Measurements from ENCODE around the gene PROSER3. TPM values are rescaled to one million over a fixed set of nuclear protein-coding genes. Genes with fewer than 3 reads are reported as not detected.

PROSER3 gene
- total and polyA plus RNA-seq, 4 donors, result 10.0 to 32.2 (median 12.1) TPM

- no peak overlapping the region for H3K9ac ChIP-seq (ENCODE audit: insufficient read depth in 1 of 2, low read length in 2 of 2)
- H3K27me3 ChIP-seq (ENCODE audit: control insufficient read depth in 3 of 3, insufficient read depth in 3 of 3, low read length in 2 of 3), result peaks cover 0 to 4% (median 0%) of the 10 kb centered on the region in 3 donors
- no peak for TF ChIP-seq CTCF (IDR thresholded peaks at IDR 0.05; ENCODE audit: control extremely low read depth, extremely low read depth)
- H3K4me3 ChIP-seq, result no peak overlapping the region
- H3K27ac ChIP-seq (ENCODE audit: low read depth in 1 of 2, low read length in 1 of 2), result no peak overlapping the region
- no peaks in the 10 kb centered on the region for H3K36me3 ChIP-seq (ENCODE audit: control insufficient read depth in 4 of 4, insufficient read depth in 4 of 4, low read length in 4 of 4)
- no peak for DNase-seq
- WGBS, 2 donors, result 71 to 83% methylated on average over 18 of the region's 18 CpGs
- ATAC-seq (ENCODE audit: insufficient read depth, low FRiP score), result no peak
- H3K4me1 ChIP-seq (ENCODE audit: control insufficient read depth in 5 of 5, insufficient read depth in 5 of 5, low read length in 5 of 5), result no peaks in the 10 kb centered on the region
- H3K9me3 ChIP-seq (ENCODE audit: control insufficient read depth in 4 of 4, insufficient read depth in 3 of 4, low read length in 3 of 4), result no peaks in the 10 kb centered on the region
Observed at GRCh38 chr19:35811317-35812219, 53.6 kb downstream of the PROSER3 start.

GRCh38 chr19:35812220-35813042, 54.5 kb downstream of the PROSER3 start, which contains the start of gene PRODH2:
Gene PRODH2, minus strand, starts transcription at chr19:35812845. Its CDS starts 40 bp downstream, at chr19:35812805.
- no peaks in the 10 kb centered on the region for H3K4me1 ChIP-seq (ENCODE audit: control insufficient read depth in 5 of 5, insufficient read depth in 5 of 5, low read length in 5 of 5)
- WGBS, 2 donors, result 70 to 82% methylated on average over 26 of the region's 26 CpGs
- DNase-seq (no peak), ATAC-seq (ENCODE audit: insufficient read depth, low FRiP score) (no peak)
- H3K27me3 ChIP-seq (ENCODE audit: control insufficient read depth in 3 of 3, insufficient read depth in 3 of 3, low read length in 2 of 3), result peaks cover 0 to 4% (median 0%) of the 10 kb centered on the region in 3 donors
- TF ChIP-seq CTCF (IDR thresholded peaks at IDR 0.05; ENCODE audit: control extremely low read depth, extremely low read depth), result no peak
- no peaks in the 10 kb centered on the region for H3K9me3 ChIP-seq (ENCODE audit: control insufficient read depth in 4 of 4, insufficient read depth in 3 of 4, low read length in 3 of 4)
- H3K36me3 ChIP-seq (ENCODE audit: control insufficient read depth in 4 of 4, insufficient read depth in 4 of 4, low read length in 4 of 4), result no peaks in the 10 kb centered on the region
- no peak within 1 kb of the TSS for H3K27ac ChIP-seq (ENCODE audit: low read depth in 1 of 2, low read length in 1 of 2)
- H3K4me3 ChIP-seq, result no peak within 1 kb of the TSS
- no peak within 1 kb of the TSS for H3K9ac ChIP-seq (ENCODE audit: insufficient read depth in 1 of 2, low read length in 2 of 2)

GRCh38 chr19:35813043-35813890, 55.3 kb downstream of the PROSER3 start:
- WGBS, 2 donors, result 88 to 89% methylated on average over 11 of the region's 11 CpGs
- TF ChIP-seq CTCF (IDR thresholded peaks at IDR 0.05; ENCODE audit: control extremely low read depth, extremely low read depth), result no peak
- DNase-seq (no peak), ATAC-seq (ENCODE audit: insufficient read depth, low FRiP score) (no peak)
- H3K9ac ChIP-seq (ENCODE audit: insufficient read depth in 1 of 2, low read length in 2 of 2), result no peak overlapping the region
- no peak overlapping the region for H3K4me3 ChIP-seq
- H3K27me3 ChIP-seq (ENCODE audit: control insufficient read depth in 3 of 3, insufficient read depth in 3 of 3, low read length in 2 of 3), result peaks cover 0 to 4% (median 0%) of the 10 kb centered on the region in 3 donors
- H3K36me3 ChIP-seq (ENCODE audit: control insufficient read depth in 4 of 4, insufficient read depth in 4 of 4, low read length in 4 of 4), result no peaks in the 10 kb centered on the region
- H3K9me3 ChIP-seq (ENCODE audit: control insufficient read depth in 4 of 4, insufficient read depth in 3 of 4, low read length in 3 of 4), result no peaks in the 10 kb centered on the region
- H3K27ac ChIP-seq (ENCODE audit: low read depth in 1 of 2, low read length in 1 of 2), result no peak overlapping the region
- no peaks in the 10 kb centered on the region for H3K4me1 ChIP-seq (ENCODE audit: control insufficient read depth in 5 of 5, insufficient read depth in 5 of 5, low read length in 5 of 5)
